Fibroblast of pulmonary artery (primary cell): ENCODE results near the gene ETV4.

Experiments used
- DNase-seq: peaks from one replicate; pipeline ENCODE4 v3.0.0-alpha.2; 2010; ENCODE audit warnings: low read depth
- H3K4me3 ChIP-seq: replicated peaks from 2 replicates; pipeline ENCODE4 v1.5.1; 2011; ENCODE audit warnings: low read depth, mild to moderate bottlenecking, control low read depth, low read length, moderate library complexity
- CTCF ChIP-seq: IDR thresholded peaks from 2 replicates; pipeline ENCODE4 v1.5.1; 2011; ENCODE audit warnings: mild to moderate bottlenecking, control low read depth, low read length, inconsistent platforms; ENCODE audit errors: missing control alignments

Gene ETV4

GRCh38 chr17:43529947-43530287, 16.2 kb downstream of the ETV4 start:
- no peak for DNase-seq
- peak overlapping the region; percentile 28 for H3K4me3 ChIP-seq
- TF ChIP-seq CTCF: no peak

DNA sequence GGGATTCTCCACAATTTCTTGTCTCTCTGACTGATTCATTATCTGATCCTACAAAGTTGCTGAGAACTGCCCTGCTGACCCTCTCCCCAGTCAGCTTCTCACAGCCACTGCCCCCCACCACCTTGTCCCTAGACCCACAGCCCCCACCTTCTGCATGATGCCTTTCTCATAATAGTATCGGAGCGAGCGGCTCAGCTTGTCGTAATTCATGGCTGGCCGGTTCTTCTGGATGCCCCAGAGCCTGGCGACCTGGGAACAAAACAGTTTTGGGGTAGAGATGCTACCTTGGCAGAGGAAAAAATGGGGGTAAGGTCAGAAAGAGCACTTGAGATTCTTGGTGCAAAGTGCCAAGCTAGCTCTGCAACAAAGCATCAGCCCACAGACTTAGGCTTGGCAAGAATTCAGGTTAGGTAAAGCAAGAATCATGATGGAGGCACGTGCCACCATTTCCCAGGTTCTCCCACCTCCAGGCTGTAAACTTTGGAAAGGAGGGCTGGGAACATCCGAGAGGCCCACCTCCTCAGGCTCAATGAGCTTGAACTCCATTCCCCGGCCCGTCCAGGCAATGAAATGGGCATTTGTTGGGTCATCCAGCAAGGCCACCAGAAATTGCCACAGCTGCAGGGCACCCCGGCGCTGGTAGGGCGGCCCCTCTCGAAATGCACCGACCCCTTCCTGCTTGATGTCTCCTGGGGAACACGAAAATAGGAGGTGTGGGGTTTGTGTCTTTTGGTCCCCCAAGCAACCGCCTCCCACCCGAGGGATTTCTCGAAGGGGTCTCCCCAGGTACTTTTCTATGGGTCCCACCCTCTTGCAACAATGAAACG, 16.9 kb downstream of the ETV4 start:
- H3K4me3 ChIP-seq: no peak overlapping the region
- TF ChIP-seq CTCF: no peak
- no peak for DNase-seq

DNA sequence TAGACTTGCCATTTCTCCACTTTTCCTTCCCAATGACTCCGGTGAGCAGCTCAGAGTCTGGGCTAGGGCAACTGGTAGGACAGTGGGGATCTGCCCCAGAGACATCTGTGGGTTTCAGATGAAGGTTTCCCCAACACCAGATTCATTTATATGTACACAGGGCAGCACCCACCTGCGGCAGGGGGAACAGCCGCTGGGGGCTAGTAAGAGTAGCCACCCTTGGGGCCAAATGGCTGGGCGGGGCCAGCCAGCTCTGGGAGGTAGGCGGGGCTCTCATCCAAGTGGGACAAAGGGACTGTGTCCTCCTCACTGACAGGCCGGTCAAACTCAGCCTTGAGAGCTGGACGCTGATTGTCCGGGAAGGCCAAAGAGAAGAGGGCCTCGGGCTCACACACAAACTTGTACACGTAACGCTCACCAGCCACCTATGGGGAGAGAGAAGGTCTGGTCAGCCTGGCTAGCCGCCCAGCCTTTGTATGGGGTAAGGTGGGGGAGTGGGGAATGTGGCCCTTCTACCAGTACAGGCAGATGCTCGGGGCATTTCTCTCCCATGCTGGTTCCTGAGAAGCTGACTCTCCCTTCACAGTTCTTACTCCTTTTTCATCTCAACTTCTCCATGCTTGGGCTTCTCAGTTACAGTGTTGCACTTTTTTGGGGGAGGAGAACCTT, 17.7 kb downstream of the ETV4 start:
- H3K4me3 ChIP-seq: no peak overlapping the region
- no peak for TF ChIP-seq CTCF
- no peak for DNase-seq

- TF ChIP-seq CTCF: no peak
- H3K4me3 ChIP-seq: no peak overlapping the region
- DNase-seq: no peak
Observed at GRCh38 chr17:43526886-43527648, 19.1 kb downstream of the ETV4 start.

DNA sequence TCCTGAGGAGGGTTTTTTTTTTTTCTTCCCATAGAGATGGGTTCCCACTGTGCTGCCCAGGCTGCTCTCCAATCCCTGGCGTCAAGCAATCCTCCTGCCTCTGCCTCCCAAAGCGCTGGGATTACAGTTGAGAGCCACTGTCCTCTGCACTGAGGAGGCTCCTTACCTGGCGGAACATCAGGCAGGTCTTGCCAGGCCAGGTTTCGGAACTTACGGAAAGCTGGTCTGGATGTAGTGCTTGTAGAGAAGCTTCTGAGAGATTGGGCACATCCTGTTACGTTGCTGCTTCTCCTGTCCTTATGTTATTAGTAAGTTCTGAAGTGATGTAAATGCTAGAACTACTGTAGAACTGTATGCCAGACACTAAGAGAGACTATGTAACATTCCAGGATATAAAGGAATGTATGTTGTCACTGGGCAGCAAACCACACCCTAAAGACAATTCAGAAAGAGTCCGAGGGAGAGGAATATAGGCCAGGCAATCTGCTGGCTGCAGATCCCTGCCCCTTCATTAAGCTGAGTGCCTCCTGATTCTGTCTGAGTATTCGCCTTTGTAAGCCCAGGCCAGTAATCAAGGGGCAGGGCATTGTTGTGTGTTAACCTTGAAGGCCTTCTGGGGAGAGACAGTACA, 21.1 kb downstream of the ETV4 start:
- H3K4me3 ChIP-seq: no peak overlapping the region
- DNase-seq: peak; percentile 47
- no peak for TF ChIP-seq CTCF

GRCh38 chr17:43521389-43521788, 24.8 kb downstream of the ETV4 start:
- DNase-seq: no peak
- TF ChIP-seq CTCF: no peak
- H3K4me3 ChIP-seq: no peak overlapping the region
